Nephron progenitor cell (in vitro differentiated cells): ENCODE results near the gene MTMR10.

Experiments used
- DNase-seq: peaks from one replicate; pipeline ENCODE4 v3.0.0; 2021
- H3K27ac Mint-ChIP-seq: 2 replicates; pipeline ENCODE4 v1.8.0; 2021; ENCODE audit warnings: mild to moderate bottlenecking, moderate library complexity, mixed read lengths
- H3K27me3 Mint-ChIP-seq: 2 replicates; pipeline ENCODE4 v1.8.0; 2021; ENCODE audit warnings: mild to moderate bottlenecking, low read depth, mixed read lengths; ENCODE audit not compliant: poor library complexity
- H3K36me3 Mint-ChIP-seq: 2 replicates; pipeline ENCODE4 v1.8.0; 2021; ENCODE audit warnings: low read depth, mixed read lengths
- H3K4me1 Mint-ChIP-seq: 2 replicates; pipeline ENCODE4 v1.8.0; 2021; ENCODE audit warnings: mixed read lengths
- H3K4me3 Mint-ChIP-seq: 2 replicates; pipeline ENCODE4 v1.8.0; 2021; ENCODE audit warnings: mild to moderate bottlenecking, moderate library complexity, mixed read lengths
- H3K9me3 Mint-ChIP-seq: 2 replicates; pipeline ENCODE4 v1.8.0; 2021; ENCODE audit warnings: mild to moderate bottlenecking, moderate library complexity, mixed read lengths
- CTCF ChIP-seq: fragments of 200-600 bp; sonication (generic); IDR thresholded peaks from 2 replicates; pipeline ENCODE4 v1.5.0; 2021; ENCODE audit warnings: antibody characterized with exemption

Gene MTMR10

GRCh38 chr15:30895461-30896210, 95.8 kb downstream of the MTMR10 start:
- Mint-ChIP-seq H3K9me3 (no peaks in the 10 kb centered on the region), H3K36me3 (no peaks in the 10 kb centered on the region), H3K27ac (no peak overlapping the region), H3K4me3 (no peak overlapping the region), H3K4me1 (peaks cover 10% of the 10 kb centered on the region), H3K27me3 (no peaks in the 10 kb centered on the region)
- no peak for TF ChIP-seq CTCF
- no peak for DNase-seq

- Mint-ChIP-seq H3K36me3 (no peaks in the 10 kb centered on the region), H3K27me3 (peaks cover 5% of the 10 kb centered on the region), H3K4me1 (peaks cover 6% of the 10 kb centered on the region), H3K27ac (no peak overlapping the region), H3K9me3 (no peaks in the 10 kb centered on the region), H3K4me3 (no peak overlapping the region)
- DNase-seq: no peak
- no peak for TF ChIP-seq CTCF
Measured at GRCh38 chr15:30889196-30889595, 102.2 kb downstream of the MTMR10 start.
